Measurements from ENCODE around the gene MIER1. TPM values are rescaled to one million over a fixed set of nuclear protein-coding genes. Genes with fewer than 3 reads are reported as not detected.

The MIER1 gene
- total RNA-seq, 1 experiment from 2014 or later = 20.5 TPM

DNA sequence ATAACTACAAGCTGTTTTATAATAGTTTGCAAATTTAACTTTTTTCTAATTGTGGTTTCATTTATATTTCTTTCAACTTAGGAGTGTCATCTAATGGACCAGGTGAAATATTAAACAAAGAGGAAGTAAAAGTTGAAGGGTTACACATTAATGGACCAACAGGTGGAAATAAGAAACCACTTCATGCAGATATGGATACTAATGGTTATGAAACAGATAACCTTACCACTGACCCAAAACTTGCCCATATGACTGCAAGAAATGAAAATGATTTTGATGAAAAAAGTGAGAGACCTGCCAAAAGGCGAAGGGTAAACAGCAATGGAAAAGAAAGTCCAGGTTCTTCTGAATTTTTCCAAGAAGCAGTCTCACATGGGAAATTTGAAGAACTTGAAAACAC lies 59.7 kb downstream of the MIER1 start:
- no peak for DNase-seq (ENCODE audit: low spot score)
- in situ Hi-C loops (cut with HindIII; ENCODE audit: low sequenced_read_pairs) = no loop called here

DNA sequence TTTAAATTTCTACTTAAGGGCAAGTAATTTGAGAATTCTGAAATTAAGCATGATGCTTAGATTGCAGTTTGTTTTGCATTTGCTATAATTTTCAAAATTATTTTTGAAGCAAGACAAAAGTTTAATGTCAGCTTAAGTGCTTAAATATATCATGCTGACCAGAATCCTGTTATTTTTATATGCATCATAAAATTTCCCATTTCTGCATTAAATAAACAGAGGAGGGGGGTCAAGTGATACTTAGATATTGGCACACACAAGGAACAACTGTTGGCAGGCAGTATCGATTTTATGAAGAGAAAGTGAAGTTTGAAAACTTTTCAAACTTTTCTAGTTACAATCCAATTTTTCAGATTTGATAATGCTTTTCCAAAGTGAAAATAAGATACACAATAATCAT lies 61.0 kb downstream of the MIER1 start:
- in situ Hi-C loops (cut with HindIII; ENCODE audit: low sequenced_read_pairs) = no loop called here
- DNase-seq (ENCODE audit: low spot score) = no peak

DNA sequence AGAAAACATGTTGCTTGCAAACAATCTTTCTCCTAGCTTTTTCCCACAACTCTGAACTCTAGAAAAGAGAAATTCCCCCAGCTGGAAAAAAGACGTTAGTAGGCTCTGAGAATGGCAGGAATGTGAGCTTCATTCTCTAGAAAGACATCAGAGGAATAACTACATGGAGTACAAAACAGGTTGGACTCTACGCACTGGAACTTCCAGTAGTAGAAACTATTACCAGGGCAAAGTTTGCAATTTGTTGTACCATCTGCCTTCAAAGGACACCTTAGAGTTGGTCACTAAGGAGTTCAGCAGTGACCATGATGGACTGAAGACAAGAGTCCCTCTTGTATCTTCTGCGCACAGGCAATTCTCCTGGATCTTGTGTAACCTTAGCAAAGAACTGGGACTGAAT lies 68.3 kb downstream of the MIER1 start:
- DNase-seq (ENCODE audit: low spot score) = no peak
- in situ Hi-C loops (cut with HindIII; ENCODE audit: low sequenced_read_pairs) = no loop called here

DNA sequence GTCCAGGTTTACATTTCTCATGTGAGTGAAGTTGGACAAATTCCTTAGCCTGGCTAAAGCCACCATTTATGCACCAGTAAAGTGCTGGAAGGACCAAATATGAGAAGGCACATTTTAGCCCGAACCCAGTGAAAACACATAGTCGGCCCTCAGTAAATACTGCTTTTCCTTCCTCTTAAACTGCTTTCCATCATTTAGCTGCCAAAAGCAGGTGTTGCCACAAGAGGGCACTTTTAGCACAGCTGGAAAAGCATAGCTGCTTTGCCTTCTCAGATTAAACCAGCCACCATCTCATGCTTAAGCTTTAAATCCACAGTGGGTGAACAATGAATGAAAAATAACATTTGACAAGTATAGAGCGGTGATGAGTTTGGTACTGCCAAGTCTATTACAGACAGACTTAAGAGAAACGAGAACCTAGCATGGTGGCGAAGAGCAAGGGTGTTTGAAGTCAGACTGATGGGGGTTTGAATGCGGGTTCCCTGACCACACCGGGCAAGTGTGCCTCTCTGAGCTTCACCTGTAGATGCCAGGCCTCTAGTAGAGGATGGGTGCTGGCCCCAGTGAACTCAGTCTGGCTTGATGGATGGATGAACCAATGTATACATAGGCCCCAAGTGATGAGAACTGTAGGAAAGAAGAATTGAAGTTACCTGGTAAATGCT lies 71.4 kb downstream of the MIER1 start:
- peak; percentile 37 for DNase-seq (ENCODE audit: low spot score)
- in situ Hi-C loops (cut with HindIII; ENCODE audit: low sequenced_read_pairs) = no loop called here

DNA sequence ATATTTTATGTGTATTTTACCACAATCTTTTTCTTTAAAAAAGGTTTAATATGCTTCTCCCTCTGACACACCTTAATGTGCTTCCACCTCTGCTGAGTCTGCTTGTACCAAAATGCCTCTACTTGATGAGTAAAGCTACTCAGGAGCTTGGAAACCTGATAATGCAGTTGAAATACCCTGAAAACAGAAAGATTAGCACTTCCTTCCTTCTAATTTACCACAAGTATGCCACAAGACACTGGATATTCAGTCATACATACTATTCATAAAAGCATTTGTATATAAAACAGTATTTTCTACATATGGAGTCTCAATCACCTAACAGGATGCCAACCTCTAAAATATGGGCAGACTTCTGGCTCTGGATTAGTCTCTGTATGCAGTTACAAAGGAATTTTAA lies 74.2 kb downstream of the MIER1 start:
- in situ Hi-C loops (cut with HindIII; ENCODE audit: low sequenced_read_pairs) = no loop called here
- DNase-seq (ENCODE audit: low spot score) = no peak

DNA sequence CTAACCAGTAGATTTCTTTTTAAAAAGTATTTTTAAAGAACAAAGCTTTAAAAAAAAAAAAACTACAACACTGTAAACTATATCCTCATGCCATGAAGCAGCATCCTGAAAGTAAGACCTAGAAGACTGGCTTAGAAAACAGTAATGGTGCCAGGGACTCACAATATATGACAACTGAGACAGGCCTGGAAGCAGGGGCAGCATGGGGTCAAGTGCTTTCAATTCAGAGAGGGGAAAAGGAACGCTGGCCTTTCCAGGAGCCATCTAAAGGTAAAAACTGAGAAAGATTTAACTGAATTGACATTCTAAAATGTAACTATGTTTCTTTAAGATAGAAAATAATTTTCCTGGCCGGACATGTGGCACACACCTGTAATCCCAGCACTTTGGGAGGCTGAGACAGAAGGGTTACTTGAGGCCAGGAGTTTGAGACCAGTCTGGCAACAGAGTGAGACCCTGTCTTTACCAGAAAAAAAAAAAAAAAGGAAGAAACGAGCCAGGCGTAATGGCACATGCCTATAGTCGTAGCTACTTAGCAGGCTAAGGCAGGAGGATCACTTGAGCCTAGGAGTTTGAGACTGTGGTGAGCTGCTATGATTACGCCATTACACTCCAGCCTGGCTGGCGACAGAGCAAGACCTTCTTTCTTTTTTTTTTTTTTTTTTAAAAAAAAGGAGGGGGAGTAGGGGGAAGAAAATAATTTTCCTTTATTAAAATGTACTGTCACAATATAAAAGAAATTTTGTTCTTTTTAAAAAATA lies 75.0 kb downstream of the MIER1 start:
- no peak for DNase-seq (ENCODE audit: low spot score)
- in situ Hi-C loops (cut with HindIII; ENCODE audit: low sequenced_read_pairs) = no loop called here

DNA sequence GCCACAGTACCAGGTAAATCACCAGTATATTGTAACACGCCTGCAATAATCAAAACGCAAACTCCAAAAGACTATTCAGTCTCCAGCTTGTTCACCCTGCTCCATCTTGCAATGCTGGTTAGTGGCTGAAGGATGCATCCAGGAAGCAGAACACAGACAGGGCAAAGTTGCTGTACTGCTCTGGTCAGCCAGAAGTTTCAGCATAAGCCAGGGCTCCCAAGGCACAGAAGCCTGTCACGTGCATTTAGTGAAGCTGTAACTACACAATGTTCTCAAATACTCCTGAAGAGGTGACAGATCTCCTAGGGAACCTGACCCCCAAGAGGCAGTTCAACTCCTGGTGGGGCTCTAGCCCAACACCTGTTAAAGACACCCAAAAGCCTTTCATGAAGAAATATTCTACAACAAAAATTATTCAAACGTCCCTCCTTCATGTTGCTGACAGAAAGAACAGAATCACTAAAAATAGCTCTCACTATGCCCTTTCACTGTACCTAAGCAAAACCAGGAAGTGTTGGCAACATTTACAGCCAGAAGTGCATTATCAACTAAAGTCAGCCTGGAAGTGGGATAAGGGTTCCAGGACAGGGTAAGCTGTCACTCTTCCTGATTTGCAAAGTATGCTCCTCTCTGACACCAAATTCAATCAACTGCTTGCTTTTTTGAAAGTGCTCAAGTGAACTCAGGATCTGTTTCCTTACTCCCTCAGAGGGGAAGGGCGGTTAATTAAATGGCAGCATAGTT lies 77.1 kb downstream of the MIER1 start:
- in situ Hi-C loops (cut with HindIII; ENCODE audit: low sequenced_read_pairs) = no loop called here
- no peak for DNase-seq (ENCODE audit: low spot score)

DNA sequence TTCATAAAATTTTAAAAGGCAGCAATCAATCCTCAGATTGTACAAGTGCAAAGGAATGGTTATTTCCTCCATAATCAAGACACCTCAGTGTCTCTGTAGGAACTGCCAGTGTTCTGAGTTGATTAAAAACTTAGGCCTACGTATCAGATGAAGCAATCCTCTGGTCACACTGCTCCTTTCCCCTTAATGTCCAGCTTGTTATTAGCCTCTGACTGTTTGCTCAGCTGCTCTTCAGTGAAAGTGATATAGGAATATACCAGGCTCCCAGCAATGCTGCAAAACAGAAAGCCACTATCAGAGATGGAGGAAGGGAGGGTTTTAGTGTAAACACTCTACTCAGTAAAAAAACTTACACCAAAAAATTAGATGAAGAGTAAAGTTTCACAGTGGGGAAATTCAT lies 79.4 kb downstream of the MIER1 start:
- in situ Hi-C loops (cut with HindIII; ENCODE audit: low sequenced_read_pairs) = no loop called here
- DNase-seq (ENCODE audit: low spot score) = no peak

DNA sequence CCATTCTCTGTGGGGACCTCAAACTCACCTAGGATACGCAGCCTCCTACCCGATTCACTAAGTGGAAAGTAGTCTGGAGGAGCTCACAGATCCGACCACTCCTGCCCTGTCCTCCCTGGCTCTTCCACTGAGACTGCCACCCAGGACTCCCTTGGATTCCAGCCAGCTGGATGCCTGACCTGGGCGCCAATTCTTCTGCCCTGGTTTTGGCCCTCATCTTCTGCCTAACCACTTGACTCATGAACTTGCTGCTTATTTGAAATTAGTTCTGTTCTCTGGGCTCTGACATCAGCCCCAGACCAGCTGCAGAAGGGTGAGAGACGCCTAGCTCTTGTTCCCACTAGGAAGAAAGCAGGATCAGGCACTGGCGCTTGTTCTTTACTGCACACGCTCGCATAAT lies 80.3 kb downstream of the MIER1 start:
- DNase-seq (ENCODE audit: low spot score) = peak; percentile 19
- in situ Hi-C loops (cut with HindIII; ENCODE audit: low sequenced_read_pairs) = no loop called here

DNA sequence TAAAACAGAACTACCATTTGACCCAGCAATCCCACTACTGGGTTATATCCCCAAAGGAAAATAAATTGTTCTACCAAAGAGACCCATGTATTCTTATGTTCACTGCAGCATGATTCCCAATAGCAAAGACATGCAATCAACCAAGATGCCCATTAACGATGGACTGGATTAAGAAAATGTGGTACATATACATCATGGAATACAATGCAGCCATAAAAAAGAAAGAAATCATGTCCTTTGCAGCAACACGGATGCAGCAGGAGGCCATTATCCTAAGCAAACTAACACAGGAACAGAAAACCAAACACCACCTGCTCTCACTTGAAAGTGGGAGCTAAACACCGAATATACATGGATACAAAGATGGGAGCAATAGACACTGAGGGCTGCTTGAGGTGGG lies 85.0 kb downstream of the MIER1 start:
- no peak for DNase-seq (ENCODE audit: low spot score)
- in situ Hi-C loops (cut with HindIII; ENCODE audit: low sequenced_read_pairs) = no loop called here

DNA sequence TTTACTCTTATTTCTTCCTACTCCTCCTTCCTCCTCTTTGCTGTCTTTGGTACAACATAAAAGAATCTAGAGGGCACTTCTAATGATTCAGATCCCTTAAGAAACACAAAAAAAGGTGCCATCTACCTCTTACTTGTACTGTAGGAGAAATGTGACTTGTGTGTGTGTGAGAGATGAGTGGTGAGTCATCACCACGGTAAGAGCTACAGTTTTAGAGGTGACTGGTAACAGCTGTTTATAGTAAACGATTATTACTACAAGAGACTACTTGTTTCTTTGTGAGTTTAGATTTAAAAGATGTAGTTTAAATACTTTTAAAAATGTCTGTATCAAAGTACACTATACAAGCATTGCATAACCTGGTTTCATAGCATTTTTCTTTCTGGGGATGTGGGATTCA lies 88.8 kb downstream of the MIER1 start:
- no peak for DNase-seq (ENCODE audit: low spot score)
- in situ Hi-C loops (cut with HindIII; ENCODE audit: low sequenced_read_pairs) = no loop called here

DNA sequence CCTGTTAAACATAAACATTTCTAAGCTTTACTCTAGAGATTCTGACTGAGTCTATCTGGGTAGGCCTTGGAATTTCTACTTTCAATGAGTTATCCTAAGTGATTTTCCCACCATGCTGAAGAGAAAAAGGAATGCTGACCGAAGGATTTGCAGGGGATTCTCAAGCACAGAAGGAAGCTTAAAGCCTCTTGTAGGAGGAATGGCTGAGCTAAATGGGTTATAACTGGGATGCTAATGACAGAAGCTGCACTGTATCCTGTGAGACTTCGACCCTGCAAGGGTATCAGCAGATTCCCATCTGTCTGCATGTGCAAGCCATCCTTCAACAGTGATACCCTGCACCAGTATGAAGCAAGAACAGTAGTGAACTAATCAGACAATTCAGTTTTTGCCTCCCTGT lies 93.8 kb downstream of the MIER1 start:
- no peak for DNase-seq (ENCODE audit: low spot score)
- in situ Hi-C loops (cut with HindIII; ENCODE audit: low sequenced_read_pairs) = no loop called here

DNA sequence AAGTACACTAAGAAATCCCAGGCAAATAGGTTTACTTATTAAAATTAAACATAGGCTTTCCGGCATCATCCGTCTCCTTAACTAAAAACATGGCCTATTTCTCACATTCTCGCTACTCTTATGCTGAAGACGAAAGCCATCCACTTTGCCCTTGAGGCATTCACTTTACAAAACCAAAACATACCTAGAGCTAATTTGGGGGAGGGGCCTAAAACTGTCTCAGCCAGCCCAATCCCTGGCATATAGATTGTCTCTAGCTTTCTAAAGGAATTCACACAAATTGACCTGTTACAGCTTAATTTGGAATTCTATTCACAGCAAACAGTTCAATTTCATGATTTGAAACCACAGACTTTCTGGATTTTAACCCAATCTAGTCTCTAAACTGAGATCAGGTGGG lies 94.3 kb downstream of the MIER1 start:
- DNase-seq (ENCODE audit: low spot score) = no peak
- in situ Hi-C loops (cut with HindIII; ENCODE audit: low sequenced_read_pairs) = no loop called here

DNA sequence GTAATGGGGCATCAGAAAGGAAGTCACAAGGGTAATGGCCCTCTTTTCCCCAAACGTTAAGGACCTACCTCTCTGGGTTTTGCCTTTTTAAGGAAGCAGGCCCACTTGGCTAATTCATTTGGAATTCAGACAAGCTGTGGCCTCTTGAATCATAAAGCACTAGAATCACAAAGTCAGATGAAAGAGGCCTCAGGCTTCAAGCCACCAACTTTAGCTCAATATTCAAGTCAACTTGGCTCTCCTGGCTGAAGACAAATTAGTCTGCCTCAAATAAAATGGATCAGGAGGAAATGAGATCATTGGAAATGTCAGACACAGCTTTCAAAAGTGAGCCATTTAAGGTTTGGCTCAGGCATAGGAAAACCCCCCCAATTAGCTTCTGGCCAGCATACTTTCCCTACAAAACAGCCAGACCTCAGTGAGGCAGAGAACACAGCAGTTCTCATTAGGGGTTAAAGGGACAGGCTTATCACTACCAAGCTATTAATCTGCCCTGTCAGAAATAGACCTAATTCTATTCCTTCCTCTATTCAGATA lies 94.9 kb downstream of the MIER1 start:
- peak; percentile 16 for DNase-seq (ENCODE audit: low spot score)

DNA sequence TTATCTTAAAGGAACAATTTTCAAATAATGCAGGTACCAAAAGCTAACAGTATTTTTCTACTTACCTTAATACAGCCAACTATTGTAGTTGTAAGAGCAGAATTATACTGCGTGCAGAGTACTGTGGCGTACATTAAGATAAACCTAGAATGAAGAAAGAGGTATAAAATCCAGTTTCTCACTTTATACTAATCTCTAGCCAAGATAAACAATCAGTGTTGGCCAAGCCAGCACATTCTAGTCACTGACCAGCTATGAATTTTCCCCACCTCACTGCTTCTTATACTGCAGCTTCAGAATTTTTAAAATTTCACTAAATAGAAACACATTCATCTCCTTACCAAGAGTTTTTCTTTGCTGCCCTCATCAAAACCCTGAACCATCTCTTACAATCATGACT lies 95.5 kb downstream of the MIER1 start:
- in situ Hi-C loops (cut with HindIII; ENCODE audit: low sequenced_read_pairs) = no loop called here
- DNase-seq (ENCODE audit: low spot score) = no peak

More for the DNA sequence above, 94.9 kb downstream of the MIER1 start:
- in situ Hi-C loops (cut with HindIII; ENCODE audit: low sequenced_read_pairs) = no loop called here

DNA sequence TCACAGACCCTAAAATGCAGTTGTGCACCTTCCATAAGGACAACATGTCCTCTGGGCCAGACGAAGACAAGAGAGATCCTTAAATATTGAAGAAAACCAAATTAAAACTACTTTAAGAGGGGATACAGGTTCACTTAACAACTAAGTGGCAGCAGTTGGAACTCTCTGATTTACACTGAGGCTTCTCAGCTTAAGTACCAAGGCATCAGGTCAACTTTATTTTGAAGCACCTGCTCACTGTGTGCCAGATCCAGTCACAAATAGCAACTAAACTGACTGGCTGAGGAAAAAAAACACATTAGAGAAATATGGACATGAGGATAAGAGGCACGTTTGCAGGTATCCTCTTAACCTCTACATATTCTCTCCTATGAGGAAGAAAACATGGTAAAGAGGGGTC lies 96.0 kb downstream of the MIER1 start:
- no peak for DNase-seq (ENCODE audit: low spot score)
- in situ Hi-C loops (cut with HindIII; ENCODE audit: low sequenced_read_pairs) = no loop called here

DNA sequence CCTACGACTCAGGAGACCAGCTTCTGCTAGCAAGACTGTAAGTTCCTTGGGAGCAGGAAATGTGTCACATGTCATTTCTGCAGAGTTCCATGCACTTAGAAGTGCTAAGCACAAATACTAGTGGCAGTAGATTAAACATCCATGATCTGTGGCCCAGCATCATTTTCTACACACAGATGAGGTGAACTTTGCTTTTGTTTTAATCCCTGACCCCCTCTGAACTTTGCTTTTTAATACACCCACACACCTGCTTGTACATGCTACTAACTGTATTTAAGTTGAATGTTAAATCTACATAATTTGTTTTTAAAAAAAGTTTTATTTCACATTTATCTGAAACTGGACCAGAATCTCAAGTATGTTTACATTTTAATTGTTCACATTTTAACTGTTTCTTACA lies 104.7 kb downstream of the MIER1 start:
- DNase-seq (ENCODE audit: low spot score) = no peak
- in situ Hi-C loops (cut with HindIII; ENCODE audit: low sequenced_read_pairs) = no loop called here

DNA sequence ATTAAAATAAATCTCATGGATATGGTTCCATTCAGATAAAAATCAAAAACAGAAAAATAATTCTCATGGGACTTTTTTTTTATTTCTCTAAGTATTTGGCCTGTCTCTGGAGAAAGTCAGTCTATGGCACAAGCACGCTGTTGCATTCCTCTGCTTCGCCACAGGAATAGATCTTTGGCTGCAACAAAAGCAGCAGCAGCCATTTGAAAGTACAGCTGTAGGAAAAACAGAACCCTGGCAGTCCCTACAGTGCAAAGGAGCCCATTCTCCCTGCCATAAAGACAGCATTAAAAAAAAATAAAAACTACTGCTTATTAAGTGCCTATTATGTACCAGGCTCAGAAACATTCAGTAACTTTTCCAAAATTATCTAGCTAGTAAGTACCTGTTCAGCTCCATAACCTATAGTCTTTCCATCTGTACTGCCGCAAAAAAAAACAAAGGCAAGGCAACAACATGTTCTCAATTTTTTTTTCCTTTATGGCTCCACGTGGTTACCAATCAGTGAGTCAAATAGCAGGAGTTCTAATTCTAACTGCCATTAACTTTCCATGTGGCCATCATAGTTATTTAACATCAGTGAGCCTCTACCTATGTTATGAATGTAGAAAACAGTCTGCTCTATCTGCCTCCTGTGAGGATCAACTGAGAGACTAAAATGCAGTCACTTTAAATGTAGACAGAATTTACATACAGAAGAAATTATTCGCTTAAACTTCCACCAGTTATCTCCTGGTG lies 106.5 kb downstream of the MIER1 start:
- DNase-seq (ENCODE audit: low spot score) = no peak
- in situ Hi-C loops (cut with HindIII; ENCODE audit: low sequenced_read_pairs) = no loop called here

DNA sequence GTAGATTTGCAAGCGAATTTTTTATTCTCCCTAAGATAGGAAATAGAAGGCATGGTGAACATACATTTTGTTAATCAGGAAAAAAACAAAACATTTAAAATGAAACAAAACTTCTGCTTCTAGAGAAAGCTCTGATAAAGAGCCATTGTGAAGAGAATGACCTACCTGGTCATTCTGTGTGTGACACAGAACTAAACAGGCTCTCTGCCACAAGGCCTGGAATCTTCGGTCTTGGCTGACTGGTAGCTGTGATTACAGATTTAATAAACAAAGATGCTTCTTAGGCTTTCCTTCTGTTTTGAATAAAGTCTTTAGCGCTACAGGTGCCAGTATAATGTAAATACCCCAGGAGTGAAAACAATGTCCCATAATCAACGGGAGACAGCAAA lies 107.1 kb downstream of the MIER1 start:
- in situ Hi-C loops (cut with HindIII; ENCODE audit: low sequenced_read_pairs) = no loop called here
- no peak for DNase-seq (ENCODE audit: low spot score)
